GM21723 (cell line): ENCODE data around the gene RAD9B.
A peak's percentile ranks its signal among the peaks of the same experiment; 100 is the strongest.
"Not testable (repeated sequence)": the region's sequence is repeated elsewhere in the genome, so short reads cannot be mapped to it uniquely, and the experiment has no call there.

Source experiments
- ATAC-seq: cut with Tn5 transposase; IDR thresholded peaks from one replicate; pipeline ENCODE4 v1.9.1; 2021; ENCODE audit warnings: mild to moderate bottlenecking, moderate library complexity; ENCODE audit not compliant: unreplicated experiment

RAD9B gene

DNA sequence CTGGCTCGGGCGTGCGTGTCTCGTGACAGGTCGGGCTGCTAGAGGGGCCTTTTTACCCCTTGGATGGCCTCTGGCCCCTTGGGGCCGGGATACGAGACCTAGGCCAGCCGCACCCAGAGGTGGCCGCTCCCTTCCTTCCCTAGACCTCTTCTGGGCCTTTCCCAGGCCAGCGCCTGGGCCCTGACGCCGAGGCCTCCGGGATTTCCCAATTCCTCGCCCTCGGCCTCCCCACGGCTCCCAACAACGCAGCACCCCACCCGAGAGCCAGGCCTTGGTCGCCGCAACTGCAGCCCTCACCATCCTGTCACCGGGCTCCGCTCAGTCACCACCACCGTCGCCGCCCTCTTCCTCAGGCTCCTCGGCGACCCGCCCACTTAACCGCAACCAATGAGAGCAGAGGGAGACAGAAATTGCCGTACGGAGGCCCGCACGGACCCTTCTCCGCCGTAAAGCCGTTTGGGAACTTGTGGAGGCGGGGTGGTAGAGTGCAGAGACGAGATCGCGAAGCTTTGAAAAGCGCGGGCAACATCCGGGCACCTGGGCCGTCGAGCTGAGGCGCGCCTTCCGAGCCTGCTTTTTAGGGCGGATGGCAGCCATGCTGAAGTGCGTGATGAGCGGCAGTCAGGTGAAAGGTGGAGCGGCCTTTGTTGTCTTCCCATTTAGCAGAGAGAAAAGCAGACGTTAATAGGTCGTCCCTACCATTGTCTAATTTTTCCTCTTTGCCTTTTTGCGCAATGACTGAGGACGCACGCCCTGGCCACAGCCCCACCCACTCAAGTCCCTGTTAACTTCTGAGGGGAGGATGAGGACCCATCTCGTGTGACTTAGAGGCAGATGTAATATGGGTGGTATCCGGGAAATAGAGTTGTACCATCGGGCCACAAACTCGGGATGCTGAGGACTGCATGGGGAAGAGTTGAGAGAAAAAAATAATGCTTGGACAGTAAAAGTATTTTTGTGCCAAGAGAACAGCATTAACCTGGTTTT lies at the start of gene RAD9B, which contains the start of gene VPS29:
Gene RAD9B, plus strand, starts transcription at position 580 of the 987 bp plus-strand sequence. Its CDS starts 7 bp downstream, at position 587.
Gene VPS29, minus strand, starts transcription at position 360 of the 987 bp plus-strand sequence. Its CDS starts 60 bp downstream, at position 300.
- ATAC-seq, result peak; percentile 90

GRCh38 chr12:110453569-110454296 lies 48.4 kb upstream of the RAD9B start:
- ATAC-seq, result no peak

GRCh38 chr12:110458756-110459155 lies 43.4 kb upstream of the RAD9B start:
- ATAC-seq, result no peak

- ATAC-seq, result not testable (repeated sequence)
Observed at GRCh38 chr12:110461189-110461588, 40.9 kb upstream of the RAD9B start.

DNA sequence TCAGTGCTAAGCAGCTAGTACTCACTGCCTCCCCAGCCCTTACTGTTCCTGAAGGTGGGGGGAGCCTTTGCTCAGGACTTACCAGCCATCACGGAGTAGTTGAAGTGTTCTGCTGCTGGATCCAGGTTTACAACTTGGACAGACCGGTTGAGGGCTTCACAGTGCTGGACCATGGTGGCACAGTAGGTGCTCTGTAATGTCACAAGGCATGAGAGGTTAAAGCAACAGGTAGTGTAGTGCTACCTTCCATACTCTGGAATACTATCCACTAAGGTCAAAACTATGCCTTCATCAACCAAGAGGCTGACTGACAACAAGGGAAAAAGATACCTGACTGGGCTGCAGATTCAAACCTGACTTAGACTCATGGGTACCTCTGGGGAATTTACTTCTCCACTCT lies 37.1 kb upstream of the RAD9B start:
- ATAC-seq, result no peak

- ATAC-seq, result not testable (repeated sequence)
Observed at GRCh38 chr12:110465765-110466164, 36.4 kb upstream of the RAD9B start.

GRCh38 chr12:110466791-110467190 lies 35.3 kb upstream of the RAD9B start:
- no peak for ATAC-seq

DNA sequence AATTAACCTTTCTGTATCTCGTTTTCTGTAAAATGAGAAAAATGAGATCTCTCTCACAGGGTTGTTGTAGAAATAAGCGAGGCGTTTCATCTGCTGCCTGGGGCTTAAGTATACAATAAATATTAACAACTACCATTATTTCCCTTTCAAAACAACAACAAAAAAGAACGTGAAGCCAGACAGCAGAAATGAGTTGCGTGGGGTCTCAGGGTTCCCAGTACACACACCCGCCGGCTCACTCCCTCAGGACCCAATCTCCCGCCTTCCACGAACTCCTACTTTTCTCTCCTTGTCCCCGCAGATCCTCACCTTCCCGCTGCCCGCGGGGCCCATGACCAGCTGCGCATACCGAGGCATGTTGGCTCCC lies 34.3 kb upstream of the RAD9B start:
- ATAC-seq, result no peak

GRCh38 chr12:110468214-110469048 lies 33.7 kb upstream of the RAD9B start, which contains the start of the genes FAM216A and GPN3:
FAM216A (plus strand) TSS chr12:110468845; CDS start chr12:110468876, 31 bp downstream.
GPN3 (minus strand) TSS chr12:110468257; CDS start chr12:110468203, 54 bp downstream.
- ATAC-seq, result peak; percentile 63

- no peak for ATAC-seq
Observed at GRCh38 chr12:110475426-110475825, 26.7 kb upstream of the RAD9B start.

DNA sequence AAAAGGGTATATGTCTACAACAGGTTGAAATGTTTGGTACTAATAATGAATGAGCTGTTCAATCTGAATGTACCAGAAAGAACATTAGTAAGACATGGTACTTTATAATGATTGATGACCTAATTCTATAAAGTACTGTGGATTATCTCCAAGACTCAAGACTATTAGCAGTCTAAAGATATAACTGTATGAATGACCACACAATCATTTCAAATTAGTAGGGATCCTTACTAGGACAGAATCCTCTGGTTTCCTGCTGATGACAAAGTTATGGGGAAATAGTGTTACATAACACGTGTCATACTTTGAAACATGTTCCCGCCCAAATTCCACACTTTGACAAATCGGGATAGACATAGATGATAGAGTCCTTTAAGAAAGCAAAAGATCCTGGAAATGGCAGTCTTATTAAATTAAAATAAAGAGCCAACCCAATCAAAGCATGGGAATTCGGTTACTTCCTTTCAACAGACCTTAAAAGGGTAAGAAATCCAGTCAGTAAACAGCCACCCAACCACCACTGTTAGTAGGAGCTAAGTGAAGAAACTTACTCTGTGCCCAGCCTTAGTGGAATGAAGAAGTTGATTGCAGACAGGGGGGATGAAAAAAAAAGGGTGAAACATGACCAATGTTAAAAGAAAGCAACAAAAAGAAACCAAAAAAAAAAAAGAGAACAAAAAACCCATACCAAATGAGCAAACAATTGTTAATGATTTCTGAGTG lies 3.0 kb upstream of the RAD9B start:
- ATAC-seq, result no peak

DNA sequence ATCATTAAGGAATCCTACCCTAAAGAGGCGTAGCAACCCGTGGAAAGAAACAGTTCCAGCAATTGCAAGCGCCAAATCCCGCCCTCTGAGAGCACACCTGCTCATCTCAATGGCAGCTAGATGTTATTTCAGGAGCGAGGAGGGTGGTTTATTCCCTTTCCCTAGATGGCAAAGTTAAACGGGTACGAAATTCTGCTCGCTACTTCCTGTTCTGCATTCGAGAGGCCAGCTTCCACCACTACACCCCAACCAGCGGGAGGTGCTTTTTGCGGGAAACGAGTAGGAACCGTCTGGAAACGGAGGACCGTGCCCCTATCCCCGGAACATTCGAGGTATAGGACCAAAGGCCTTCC lies 756 bp upstream of the RAD9B start:
- ATAC-seq, result peak; percentile 23

GRCh38 chr12:110503432-110503831 lies 1.3 kb downstream of the RAD9B start:
- ATAC-seq, result no peak

- ATAC-seq, result no peak
Observed at GRCh38 chr12:110505332-110505731, 3.2 kb downstream of the RAD9B start.

GRCh38 chr12:110508071-110508586 lies 6.0 kb downstream of the RAD9B start:
- ATAC-seq, result no peak

- no peak for ATAC-seq
Observed at GRCh38 chr12:110513842-110514241, 11.7 kb downstream of the RAD9B start.

DNA sequence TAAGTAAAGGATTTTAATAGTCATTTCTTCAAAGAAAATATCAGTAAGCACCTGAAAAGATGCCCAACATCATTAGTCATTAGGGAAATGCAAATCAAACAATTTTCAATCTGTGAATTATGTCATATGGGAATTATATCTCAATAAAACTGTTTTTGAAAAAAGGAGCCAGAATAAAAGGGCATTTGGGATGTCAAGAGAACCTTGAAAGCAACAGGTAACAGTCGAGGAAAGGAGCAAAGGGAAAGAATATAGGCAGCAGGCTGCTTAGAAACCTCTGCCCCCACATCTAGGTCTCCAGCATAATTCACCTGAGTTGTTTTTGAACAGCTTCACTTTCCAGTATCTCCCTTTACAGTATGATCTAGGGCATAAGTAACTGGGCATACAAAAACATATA lies 12.2 kb downstream of the RAD9B start:
- ATAC-seq, result no peak

DNA sequence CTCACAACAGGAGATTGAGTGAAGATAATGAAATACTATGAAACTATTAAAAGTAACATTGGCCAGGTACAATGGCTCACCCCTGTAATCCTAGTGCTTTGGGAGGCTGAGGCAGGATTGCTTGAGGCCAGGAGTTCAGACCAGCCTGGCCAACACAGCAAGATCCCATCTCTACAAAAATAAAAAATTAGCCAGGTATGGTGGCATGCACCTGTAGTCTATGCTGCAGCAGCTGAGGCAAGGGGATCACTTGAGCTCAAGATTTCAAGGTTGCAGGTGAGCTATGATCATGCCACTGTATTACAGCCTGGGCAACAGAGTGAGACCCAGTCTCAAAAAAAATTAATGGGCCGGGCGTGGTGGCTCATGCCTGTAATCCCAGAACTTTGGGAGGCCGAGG lies 14.9 kb downstream of the RAD9B start:
- no peak for ATAC-seq

DNA sequence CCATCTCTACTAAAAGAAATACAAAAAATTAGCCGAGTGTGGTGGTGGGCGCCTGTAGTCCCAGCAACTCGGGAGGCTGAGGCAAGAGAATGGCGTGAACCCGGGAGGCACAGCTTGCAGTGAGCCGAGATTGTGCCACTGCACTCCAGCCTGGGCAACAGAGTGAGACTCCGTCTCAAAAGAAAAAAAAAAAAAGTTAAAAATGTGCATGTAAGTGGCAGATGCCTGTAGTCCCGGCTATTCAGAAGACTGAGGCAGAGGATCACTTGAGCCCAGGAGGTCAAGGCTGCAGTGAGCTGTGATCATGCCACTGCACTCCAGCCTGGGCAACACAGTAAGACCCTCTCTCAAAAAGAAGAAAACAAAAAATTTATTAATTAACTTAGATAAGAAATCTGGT lies 15.9 kb downstream of the RAD9B start:
- not testable (repeated sequence) for ATAC-seq
